GM18505 (cell line): ENCODE measurements around the gene LCE4A.

Experiments used
- ATAC-seq: cut with Tn5 transposase; IDR thresholded peaks from one replicate; pipeline ENCODE4 v1.9.1; 2021; ENCODE audit not compliant: unreplicated experiment
- POLR2A ChIP-seq: IDR thresholded peaks from 4 replicates; pipeline ENCODE4 v1.6.1; 2011; ENCODE audit warnings: borderline replicate concordance; ENCODE audit not compliant: insufficient read depth, insufficient read length; ENCODE audit errors: extremely low read depth

Gene LCE4A

DNA sequence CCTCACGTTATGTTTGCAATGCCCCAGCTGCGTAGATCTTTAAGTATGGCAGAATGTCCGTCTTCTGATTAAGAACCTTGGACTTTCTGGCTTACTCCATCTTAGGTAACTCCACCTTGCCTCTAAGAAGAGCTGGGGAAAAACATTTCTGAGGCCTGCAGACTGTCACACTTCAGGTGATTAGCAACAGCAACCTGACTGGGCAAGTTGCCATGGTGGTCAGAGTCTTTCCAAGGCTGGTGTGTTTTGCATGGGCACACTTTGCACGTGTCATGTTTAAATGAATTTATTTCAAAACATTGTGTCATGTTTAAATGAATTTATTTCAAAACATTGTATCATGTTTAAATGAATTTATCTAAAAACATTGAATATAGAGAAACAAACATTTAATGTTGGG is 50.7 kb downstream of the LCE4A start:
- ATAC-seq: no peak
- no peak for TF ChIP-seq POLR2A
